GM23338 (cell line): ENCODE data around the gene PRSS57. TPM values are rescaled to one million over a fixed set of nuclear protein-coding genes. Genes with fewer than 3 reads are reported as not detected.

Source experiments
- ATAC-seq: fragments of 200-7000 bp; cut with Tn5 transposase; 3 replicates; pipeline ENCODE4 v1.9.1; 2020
- DNase-seq: peaks from one replicate; pipeline ENCODE4 v3.0.0-alpha.2; 2015; ENCODE audit warnings: low spot score
- H2AFZ ChIP-seq: fragments of 200-600 bp; sonication (generic); 2 replicates; pipeline ENCODE4 v1.8.0; 2016; ENCODE audit warnings: antibody characterized with exemption, mild to moderate bottlenecking, moderate library complexity
- H3F3A ChIP-seq: fragments of 200-600 bp; sonication (generic); replicated peaks from 2 replicates; pipeline ENCODE4 v1.8.0; 2017; ENCODE audit warnings: antibody characterized with exemption, mixed run types, low read depth
- H3K27ac ChIP-seq: fragments of 200-600 bp; sonication (generic); 2 replicates; pipeline ENCODE4 v1.6.1; 2016; ENCODE audit warnings: low read depth
- H3K27me3 ChIP-seq: fragments of 200-600 bp; sonication (generic); 2 replicates; pipeline ENCODE4 v1.8.0; 2016; ENCODE audit warnings: mild to moderate bottlenecking, mixed run types, moderate library complexity; ENCODE audit not compliant: insufficient read depth
- H3K36me3 ChIP-seq: fragments of 200-600 bp; sonication (generic); 2 replicates; pipeline ENCODE4 v1.8.0; 2016; ENCODE audit warnings: mild to moderate bottlenecking; ENCODE audit not compliant: insufficient read depth
- H3K4me1 ChIP-seq: fragments of 200-600 bp; sonication (generic); 2 replicates; pipeline ENCODE4 v1.8.0; 2016; ENCODE audit warnings: mild to moderate bottlenecking, moderate library complexity; ENCODE audit not compliant: insufficient read depth
- H3K4me2 ChIP-seq: fragments of 200-600 bp; sonication (generic); 2 replicates; pipeline ENCODE4 v1.7.1; 2017; ENCODE audit warnings: mixed run types
- H3K4me3 ChIP-seq: fragments of 200-600 bp; sonication (generic); 2 replicates; pipeline ENCODE4 v1.6.1; 2016; ENCODE audit warnings: mixed run types
- H3K79me2 ChIP-seq: fragments of 200-600 bp; sonication (generic); replicated peaks from 2 replicates; pipeline ENCODE4 v1.8.0; 2017; ENCODE audit warnings: mild to moderate bottlenecking; ENCODE audit not compliant: insufficient read depth
- H3K9me2 ChIP-seq: fragments of 200-600 bp; sonication (generic); 2 replicates; pipeline ENCODE4 v1.8.0; 2017; ENCODE audit not compliant: insufficient read depth
- H4K20me1 ChIP-seq: fragments of 200-600 bp; sonication (generic); replicated peaks from 2 replicates; pipeline ENCODE4 v1.8.0; 2017; ENCODE audit warnings: mild to moderate bottlenecking; ENCODE audit not compliant: insufficient read depth
- H3K27ac Mint-ChIP-seq: 2 replicates; pipeline ENCODE4 v1.8.0; 2020; ENCODE audit warnings: inconsistent platforms, mild to moderate bottlenecking, moderate library complexity, mixed read lengths
- H3K27me3 Mint-ChIP-seq: 3 replicates; pipeline ENCODE4 v1.8.0; 2022; ENCODE audit warnings: low read depth, mild to moderate bottlenecking, moderate library complexity, mixed read lengths, inconsistent platforms; ENCODE audit not compliant: insufficient read depth, poor library complexity
- H3K36me3 Mint-ChIP-seq: 3 replicates; pipeline ENCODE4 v1.8.0; 2021; ENCODE audit warnings: low read depth, mild to moderate bottlenecking, inconsistent platforms, moderate library complexity, mixed read lengths
- H3K4me1 Mint-ChIP-seq: 3 replicates; pipeline ENCODE4 v1.8.0; 2020; ENCODE audit warnings: mild to moderate bottlenecking, inconsistent platforms, mixed read lengths
- H3K4me3 Mint-ChIP-seq: 3 replicates; pipeline ENCODE4 v1.8.0; 2021; ENCODE audit warnings: moderate library complexity, mild to moderate bottlenecking, inconsistent platforms, mixed read lengths
- H3K9me3 Mint-ChIP-seq: 3 replicates; pipeline ENCODE4 v1.8.0; 2020; ENCODE audit warnings: moderate library complexity, mild to moderate bottlenecking, inconsistent platforms, mixed read lengths
- CREB1 ChIP-seq: fragments of 250-450 bp; sonication (Bioruptor Pico); IDR thresholded peaks from 2 replicates; pipeline ENCODE4 v1.5.0; 2020; ENCODE audit warnings: low read depth, mild to moderate bottlenecking, moderate library complexity
- ETS1 ChIP-seq: IDR thresholded peaks from 2 replicates; pipeline ENCODE4 v1.6.1; 2016; ENCODE audit warnings: antibody characterized with exemption
- EZH2phosphoT487 ChIP-seq: fragments of 200-600 bp; sonication (generic); IDR thresholded peaks from one replicate; pipeline ENCODE4 v1.8.1; 2018; ENCODE audit warnings: antibody characterized with exemption; ENCODE audit not compliant: unreplicated experiment
- NANOG ChIP-seq: IDR thresholded peaks from 2 replicates; pipeline ENCODE4 v1.6.1; 2016; ENCODE audit warnings: antibody characterized with exemption, borderline replicate concordance
- POLR2AphosphoS5 ChIP-seq: IDR thresholded peaks from 2 replicates; pipeline ENCODE4 v1.6.1; 2016; ENCODE audit warnings: antibody characterized with exemption, low read depth
- REST ChIP-seq: IDR thresholded peaks from one replicate; pipeline ENCODE4 v1.6.1; 2018; ENCODE audit warnings: antibody characterized with exemption; ENCODE audit not compliant: unreplicated experiment
- STAT1 ChIP-seq: IDR thresholded peaks from one replicate; pipeline ENCODE4 v1.6.1; 2016; ENCODE audit warnings: antibody characterized with exemption; ENCODE audit not compliant: unreplicated experiment
- ZNF114 ChIP-seq: fragments of 250-450 bp; sonication (Bioruptor Pico); IDR thresholded peaks from 2 replicates; pipeline ENCODE4 v1.5.0; 2020; ENCODE audit warnings: mild to moderate bottlenecking, moderate library complexity
- ZNF462 ChIP-seq: fragments of 250-450 bp; sonication (Bioruptor Pico); IDR thresholded peaks from 2 replicates; pipeline ENCODE4 v1.5.0; 2020; ENCODE audit warnings: mild to moderate bottlenecking, moderate library complexity
- polyA plus RNA-seq: library from polyadenylated mRNA; unstranded; fragments of >200 nt; fragmentation: Nextera tagmentation; extraction: Ambion mirVana; gene quantifications from 2 replicates; pipeline ENCODE4 v1.2.1, GENCODE V29; 2016
- total RNA-seq: library from RNA; depleted of rRNA; stranded (reverse); fragments of >200 nt; shearing (Covaris generic); gene quantifications from 2 replicates; pipeline ENCODE4 v1.2.3, GENCODE V29; 2014

PRSS57 gene
- total and polyA plus RNA-seq, 2 experiments from 2014 or later, result 0.34 TPM; not detected in 1

GRCh38 chr19:643736-644135 lies 51.5 kb downstream of the PRSS57 start:
- peaks cover 4% of the 10 kb centered on the region; the same call in 2 of the 3 replicates for H3K4me1 Mint-ChIP-seq
- H3K27me3 Mint-ChIP-seq, result peaks cover 19% of the 10 kb centered on the region
- TF ChIP-seq ETS1 (no peak), POLR2AphosphoS5 (no peak), CREB1 (CRISPR knock-in tag) (no peak)
- Histone ChIP-seq H3F3A (no peaks in the 10 kb centered on the region), H4K20me1 (no peaks in the 10 kb centered on the region; the same call in 1 of the 2 replicates), H3K36me3 (0 out of 2 replicates have a peak, but pooled peaks cover 5% of the 10 kb centered on the region), H3K4me2 (no peak overlapping the region), H3K79me2 (no peaks in the 10 kb centered on the region), H3K4me1 (no peaks in the 10 kb centered on the region), H3K4me3 (no peak overlapping the region), H3K27me3 (peaks cover 4% of the 10 kb centered on the region; the same call in 1 of the 2 replicates), H3K9me2 (no peaks in the 10 kb centered on the region), H2AFZ (no peak overlapping the region), H3K27ac (no peak overlapping the region)
- no peak overlapping the region for H3K4me3 Mint-ChIP-seq
- no peaks in the 10 kb centered on the region; the same call in 2 of the 3 replicates for H3K9me3 Mint-ChIP-seq
- DNase-seq, result no peak
- H3K27ac Mint-ChIP-seq, result no peak overlapping the region
- peaks cover 13% of the 10 kb centered on the region; the same call in 2 of the 3 replicates for H3K36me3 Mint-ChIP-seq
- no peak for ATAC-seq

- Histone ChIP-seq H3K4me2 (no peak overlapping the region), H3K27me3 (peaks cover 9% of the 10 kb centered on the region; the same call in 1 of the 2 replicates), H3K9me2 (no peaks in the 10 kb centered on the region), H3F3A (no peaks in the 10 kb centered on the region), H4K20me1 (no peaks in the 10 kb centered on the region; the same call in none of the 2 replicates), H2AFZ (no peak overlapping the region), H3K4me1 (no peaks in the 10 kb centered on the region), H3K27ac (no peak overlapping the region), H3K36me3 (0 out of 2 replicates have a peak, but pooled peaks cover 5% of the 10 kb centered on the region), H3K79me2 (no peaks in the 10 kb centered on the region), H3K4me3 (no peak overlapping the region)
- TF ChIP-seq ZNF462 (CRISPR knock-in tag) (no peak), REST (no peak), NANOG (no peak), POLR2AphosphoS5 (no peak), STAT1 (no peak), ZNF114 (CRISPR knock-in tag) (no peak), EZH2phosphoT487 (no peak)
- H3K4me3 Mint-ChIP-seq, result no peak overlapping the region
- ATAC-seq (no peak), DNase-seq (no peak)
- no peak overlapping the region for H3K27ac Mint-ChIP-seq
- peaks cover 11% of the 10 kb centered on the region; the same call in 2 of the 3 replicates for H3K36me3 Mint-ChIP-seq
- peaks cover 24% of the 10 kb centered on the region for H3K27me3 Mint-ChIP-seq
- no peaks in the 10 kb centered on the region; the same call in 2 of the 3 replicates for H3K9me3 Mint-ChIP-seq
- H3K4me1 Mint-ChIP-seq, result peaks cover 4% of the 10 kb centered on the region; the same call in 2 of the 3 replicates
These were observed 52.2 kb downstream of the PRSS57 start for GRCh38 chr19:642767-643727.
